K562 (cell line): ENCODE results near the gene CFAP141. TPM values are rescaled to one million over a fixed set of nuclear protein-coding genes. Genes with fewer than 3 reads are reported as not detected.

Experiments used
- ARID3B ChIP-seq: fragments of 250-450 bp; sonication (Bioruptor Pico); IDR thresholded peaks from 2 replicates; pipeline ENCODE4 v1.4.0; 2020; ENCODE audit warnings: borderline replicate concordance
- CXXC5 ChIP-seq: fragments of 250-450 bp; sonication (Bioruptor Pico); IDR thresholded peaks from 2 replicates; pipeline ENCODE4 v1.8.0; 2022; ENCODE audit warnings: inconsistent platforms, mild to moderate bottlenecking, moderate library complexity
- ELF4 ChIP-seq: fragments of 450-650 bp; formaldehyde crosslinking; IDR thresholded peaks from 2 replicates; pipeline ENCODE4 v1.4.0; 2022; ENCODE audit warnings: missing genetic modification characterization
- ESRRB ChIP-seq: fragments of 250-450 bp; sonication (Bioruptor Pico); IDR thresholded peaks from 2 replicates; pipeline ENCODE4 v1.5.0; 2020; ENCODE audit warnings: mild to moderate bottlenecking, moderate library complexity, borderline replicate concordance
- HCFC1 ChIP-seq: IDR thresholded peaks from 2 replicates; pipeline ENCODE4 v1.6.1; 2012; ENCODE audit warnings: low read depth, low read length, improper control_type of control experiment
- JUNB ChIP-seq: fragments of 450-650 bp; formaldehyde crosslinking; conservative IDR thresholded peaks from 2 replicates; pipeline ENCODE4 v1.4.0; 2020; ENCODE audit warnings: mild to moderate bottlenecking
- KDM1A ChIP-seq, 2 experiments: fragments of 450-650 bp; IDR thresholded peaks; 2 replicates each; pipeline ENCODE4 v1.6.1; 2016; ENCODE audit warnings: mild to moderate bottlenecking in 2 of 2
- L3MBTL2 ChIP-seq: fragments of 450-650 bp; IDR thresholded peaks from 2 replicates; pipeline ENCODE4 v1.6.1; 2016; ENCODE audit warnings: mild to moderate bottlenecking, moderate library complexity
- POLR2AphosphoS2 ChIP-seq: IDR thresholded peaks from 2 replicates; pipeline ENCODE4 v1.6.1; 2012; ENCODE audit warnings: low read length, improper control_type of control experiment
- PRDM10 ChIP-seq: fragments of 450-650 bp; IDR thresholded peaks from 2 replicates; pipeline ENCODE4 v1.6.1; 2018; ENCODE audit not compliant: partially characterized antibody
- PTTG1 ChIP-seq: fragments of 450-650 bp; IDR thresholded peaks from 2 replicates; pipeline ENCODE4 v1.6.1; 2016; ENCODE audit warnings: low read depth, mild to moderate bottlenecking, missing genetic modification characterization, missing compliant biosample characterization
- RBM39 ChIP-seq: fragments of 200-400 bp; formaldehyde crosslinking; optimal IDR thresholded peaks from 2 replicates; pipeline ENCODE3; 2018; ENCODE audit warnings: low read depth, low read length
- SIX5 ChIP-seq, 2 experiments: IDR thresholded peaks; 2 replicates each; pipeline ENCODE4 v1.6.1; 2011; ENCODE audit warnings: low read length in 2 of 2, borderline replicate concordance in 1 of 2, low read depth in 1 of 2, mild to moderate bottlenecking in 1 of 2, moderate library complexity in 1 of 2; ENCODE audit not compliant: insufficient read depth in 1 of 2
- SMARCB1 ChIP-seq: IDR thresholded peaks from 2 replicates; pipeline ENCODE4 v1.6.1; 2011; ENCODE audit warnings: improper control_type of control experiment, low read depth; ENCODE audit not compliant: insufficient read length
- TAL1 ChIP-seq: fragments of 450-650 bp; IDR thresholded peaks from 2 replicates; pipeline ENCODE4 v1.6.1; 2016; ENCODE audit warnings: mild to moderate bottlenecking
- THAP12 ChIP-seq: fragments of 250-450 bp; sonication (Bioruptor Pico); IDR thresholded peaks from 2 replicates; pipeline ENCODE4 v1.9.0; 2021; ENCODE audit warnings: mild to moderate bottlenecking, inconsistent platforms
- ZNF274 ChIP-seq: IDR thresholded peaks from 2 replicates; pipeline ENCODE4 v1.6.1; 2011; ENCODE audit warnings: low read depth, mild to moderate bottlenecking, low read length, moderate library complexity, borderline replicate concordance
- ZNF41 ChIP-seq: fragments of 250-450 bp; sonication (Bioruptor Pico); conservative IDR thresholded peaks from 2 replicates; pipeline ENCODE4 v1.4.0; 2020; ENCODE audit warnings: mild to moderate bottlenecking
- ZNF512 ChIP-seq: IDR thresholded peaks from 2 replicates; pipeline ENCODE4 v1.6.1; 2016; ENCODE audit warnings: missing genetic modification characterization, missing compliant biosample characterization
- polyA plus RNA-seq, 8 experiments: library from polyadenylated mRNA; depleted of rRNA in 4 of 8; stranded (reverse) in 5 of 8; unstranded in 3 of 8; fragments of >200 nt; fragmentation: Nextera tagmentation in 2 of 8; fragmentation: Illumina TruSeq in 1 of 8; extraction: Ambion mirVana in 2 of 8; extraction: Trizol in 1 of 8; gene quantifications; 2 replicates each; pipeline versions ENCODE4 v1.2.1 to v1.2.3, GENCODE V29; 2011 to 2014; ENCODE audit warnings: inconsistent platforms in 1 of 8, missing spikeins in 1 of 8
- total RNA-seq, 7 experiments: library from RNA; depleted of rRNA in 6 of 7; stranded (reverse); fragments of >200 nt in 6 of 7; fragmentation: Illumina TruSeq in 2 of 7; extraction: Trizol in 2 of 7; gene quantifications; 2 replicates each; pipeline versions ENCODE4 v1.2.1 to v1.2.3, GENCODE V29; 2011 to 2021; ENCODE audit warnings: low replicate concordance in 1 of 7

CFAP141 gene
- total and polyA plus RNA-seq, 9 of the 15 experiments (the other 6 are each of a cell fraction or from before 2014, with no cell fraction given): not detected

- TF ChIP-seq CXXC5 (CRISPR knock-in tag) (peak; percentile 75), TAL1 (no peak), ZNF274 (no peak), ARID3B (CRISPR knock-in tag) (no peak), KDM1A (IDR thresholded peaks at IDR 0.05) (no peak), PRDM10 (peak; percentile 92), RBM39 (no peak), POLR2AphosphoS2 (peak; percentile 27; the same call in 1 of the 2 replicates), ZNF41 (no peak), ZNF512 (no peak), PTTG1 (tag) (no peak), ESRRB (CRISPR knock-in tag) (no peak), ELF4 (CRISPR knock-in tag) (peak; percentile 77; the same call in 1 of the 2 replicates), SIX5 (IDR thresholded peaks at IDR 0.05; ENCODE audit: borderline replicate concordance in 1 of 2, insufficient read depth in 1 of 2, low read depth in 1 of 2, low read length in 2 of 2) (no peak), JUNB (no peak), HCFC1 (peak; percentile 73), SMARCB1 (no peak), THAP12 (CRISPR knock-in tag) (peak; percentile 84), L3MBTL2 (peak; percentile 88)
Observed at GRCh38 chr1:154183046-154183915, 22.9 kb downstream of the CFAP141 start (continued).
